Measurements from ENCODE around the gene TMEM223. TPM values are rescaled to one million over a fixed set of nuclear protein-coding genes. Genes with fewer than 3 reads are reported as not detected.
"Not testable (repeated sequence)": the region's sequence is repeated elsewhere in the genome, so short reads cannot be mapped to it uniquely, and the experiment has no call there.

Gene TMEM223
- polyA plus RNA-seq, 5 donors, result 18.8 to 28.1 (median 21.0) TPM

DNA sequence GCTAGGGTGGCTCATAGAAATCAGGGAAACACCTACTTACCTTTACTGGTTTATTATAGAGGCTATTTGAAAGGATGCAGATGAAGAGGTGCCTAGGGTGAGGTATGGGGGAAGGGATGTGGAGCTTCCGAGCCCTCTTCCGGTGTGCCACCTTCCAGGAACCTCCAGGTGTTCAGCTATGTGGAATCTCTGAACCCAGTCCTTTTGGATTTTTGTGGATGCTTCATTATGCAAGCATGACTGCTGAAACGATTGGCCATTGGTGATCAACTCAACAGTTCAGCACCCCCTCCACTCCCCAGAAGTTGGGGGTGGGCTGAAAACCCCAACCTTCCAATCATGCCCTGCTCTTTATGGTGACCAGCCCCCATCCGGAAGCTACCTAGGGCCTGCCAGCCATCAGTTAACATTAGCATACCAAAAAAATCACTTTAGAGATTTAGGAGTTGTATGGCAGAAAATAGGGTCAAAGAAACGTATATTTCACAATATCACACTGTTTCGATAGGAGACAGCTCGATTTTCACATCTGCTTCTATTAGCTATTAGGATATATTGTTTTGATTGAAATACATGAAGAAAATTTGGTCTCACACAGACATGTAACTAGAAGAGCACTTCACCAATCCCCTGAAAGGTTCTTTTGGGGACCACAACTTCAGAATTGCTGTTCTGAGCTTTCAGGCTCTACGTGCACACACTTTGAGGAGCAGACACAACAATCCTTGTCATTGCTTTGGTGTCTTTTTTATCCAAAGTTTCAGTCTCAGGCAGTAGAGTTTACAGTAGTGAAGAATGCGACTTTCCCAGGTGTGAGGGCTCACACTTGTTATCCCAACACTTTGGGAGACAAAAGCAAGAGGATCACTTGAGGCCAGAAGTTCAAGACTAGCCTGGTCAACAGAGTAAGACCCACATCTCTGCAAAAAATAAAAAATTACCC lies 33.7 kb downstream of the TMEM223 start:
- no peak for DNase-seq

DNA sequence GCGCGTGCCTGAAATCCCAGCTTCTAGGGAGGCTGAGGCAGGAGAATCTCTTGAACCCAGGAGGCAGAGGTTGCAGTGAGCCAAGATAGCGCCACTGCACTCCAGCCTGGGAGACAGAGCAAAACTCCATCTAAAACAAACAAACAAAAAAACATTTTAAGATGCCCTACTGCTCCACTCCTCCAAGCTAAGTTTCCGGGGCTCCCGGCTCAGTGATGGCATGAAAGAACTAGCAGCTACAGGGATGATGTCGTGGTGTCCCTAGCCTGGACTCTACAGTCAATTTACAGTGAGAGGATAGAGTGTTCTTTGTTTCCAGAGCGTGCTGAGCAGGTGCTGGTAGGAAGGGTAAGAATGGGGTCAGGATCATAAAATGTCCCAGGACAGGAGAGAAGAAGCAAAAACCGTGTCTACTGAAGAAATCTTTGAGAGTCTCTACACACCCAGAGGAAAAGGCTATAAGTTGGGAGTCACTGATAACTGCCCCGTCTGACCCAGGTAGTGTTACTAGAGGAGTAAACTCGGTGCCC lies 36.7 kb downstream of the TMEM223 start:
- no peak for DNase-seq

DNA sequence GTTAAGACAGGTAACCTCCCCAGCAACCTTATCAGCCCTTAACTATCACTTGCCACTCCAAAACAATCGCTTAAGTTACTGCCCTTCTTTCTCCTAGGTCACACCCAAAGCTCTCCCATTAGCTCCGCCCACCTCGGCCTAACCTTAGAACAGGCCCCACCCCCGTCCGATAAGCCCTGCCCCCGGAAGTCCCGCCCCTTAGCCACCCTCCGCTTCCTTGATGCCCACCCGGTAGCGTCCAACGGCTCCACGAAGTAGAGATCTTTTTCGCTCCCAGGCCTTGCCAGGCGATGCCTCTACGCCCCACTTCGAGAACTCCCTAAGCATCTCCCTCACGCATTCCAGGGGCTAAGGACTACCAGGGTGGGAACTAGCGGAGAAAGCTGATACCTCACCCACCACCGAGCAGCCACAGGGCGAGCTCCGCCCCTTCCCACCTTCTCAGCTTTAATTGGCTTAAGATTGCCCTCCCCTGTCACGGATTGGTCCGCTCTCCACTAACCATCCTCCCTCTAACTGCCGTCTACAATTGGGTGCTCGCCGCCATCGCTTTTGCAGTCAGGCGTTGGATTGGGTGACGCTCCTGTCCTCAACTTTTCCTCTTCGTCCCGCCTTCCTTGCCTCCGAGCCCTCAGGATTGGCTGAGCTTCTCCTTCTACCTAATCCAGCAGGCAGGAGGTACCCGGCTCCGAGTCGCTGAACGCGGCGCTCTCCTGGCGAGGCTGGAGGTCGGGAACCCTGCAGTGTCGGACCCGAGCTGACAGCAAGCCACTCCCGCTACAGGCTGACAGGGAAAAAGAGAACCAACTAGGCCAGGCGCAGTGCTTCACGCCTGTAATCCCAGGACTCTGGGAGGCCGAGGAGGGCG lies 37.8 kb downstream of the TMEM223 start, which contains the start of gene ZBTB3:
TSS of gene ZBTB3 (minus strand) at position 425 of the 868 bp plus-strand sequence. CDS start 496 bp downstream, outside the sequence.
- DNase-seq, result peak; percentile 95 to 98

DNA sequence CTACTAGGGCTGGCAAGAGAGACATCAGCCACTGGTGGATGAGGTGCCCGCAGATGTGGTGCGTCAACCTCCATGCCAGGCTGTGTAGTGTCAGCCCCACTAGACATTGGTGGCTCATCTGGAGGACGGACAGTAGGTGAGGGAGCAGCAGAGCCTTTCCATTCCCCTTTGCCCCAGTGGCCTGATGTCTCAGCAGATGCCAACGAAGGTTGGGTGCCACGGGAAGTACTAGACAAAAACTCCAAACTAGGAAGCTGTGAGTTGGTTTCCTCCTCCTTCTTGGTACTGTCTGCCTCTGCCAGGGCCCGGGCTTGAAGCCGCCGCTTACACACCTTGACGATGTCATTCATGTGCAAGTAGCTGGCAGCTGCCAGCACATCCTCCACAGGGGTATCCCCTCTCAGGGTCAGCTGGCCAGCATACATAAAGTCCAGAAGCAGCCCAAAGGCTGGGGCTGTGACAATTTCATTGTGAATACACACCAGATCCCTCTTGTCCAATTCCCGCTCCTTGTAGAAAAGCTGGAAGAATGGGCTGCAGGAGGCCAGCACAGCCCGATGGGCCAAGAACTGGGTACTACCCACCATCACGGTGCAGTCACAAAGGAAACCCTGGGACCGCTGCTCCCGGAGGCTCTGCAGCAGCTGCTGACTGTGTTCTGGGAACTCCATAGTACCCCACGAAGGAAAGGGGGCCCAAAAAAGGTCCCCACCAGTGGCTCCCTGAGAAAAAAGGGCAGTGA lies 38.6 kb downstream of the TMEM223 start:
- no peak for DNase-seq

DNA sequence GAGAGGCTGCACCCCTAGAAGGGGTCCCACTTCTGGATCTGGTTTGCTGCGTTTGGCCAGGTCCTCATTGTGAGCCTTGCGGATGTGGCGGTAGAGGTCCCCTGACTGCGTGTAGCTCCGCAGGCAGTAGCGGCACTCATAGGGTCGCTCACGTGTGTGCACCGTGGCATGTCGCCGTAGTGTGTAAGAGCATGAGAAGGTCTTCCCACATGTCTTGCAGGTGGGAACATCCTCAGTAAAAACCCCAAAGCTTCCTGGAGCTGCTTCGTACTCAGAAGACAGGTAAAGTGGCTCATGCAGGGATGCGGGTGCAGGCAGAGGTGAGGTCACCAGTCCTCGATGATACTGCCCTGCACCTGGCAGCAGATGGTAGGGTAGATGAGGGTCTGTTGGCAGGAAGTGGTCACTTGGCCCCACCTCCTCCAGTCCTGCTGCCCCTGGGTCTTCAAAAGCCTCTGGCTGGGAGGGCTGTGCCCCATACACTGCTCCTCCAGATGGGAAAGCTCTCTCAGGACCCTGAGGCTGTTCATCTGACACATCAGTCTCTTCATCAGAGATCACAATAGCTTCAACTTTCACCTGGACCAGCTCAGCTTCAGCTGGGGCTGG lies 39.5 kb downstream of the TMEM223 start:
- no peak for DNase-seq

DNA sequence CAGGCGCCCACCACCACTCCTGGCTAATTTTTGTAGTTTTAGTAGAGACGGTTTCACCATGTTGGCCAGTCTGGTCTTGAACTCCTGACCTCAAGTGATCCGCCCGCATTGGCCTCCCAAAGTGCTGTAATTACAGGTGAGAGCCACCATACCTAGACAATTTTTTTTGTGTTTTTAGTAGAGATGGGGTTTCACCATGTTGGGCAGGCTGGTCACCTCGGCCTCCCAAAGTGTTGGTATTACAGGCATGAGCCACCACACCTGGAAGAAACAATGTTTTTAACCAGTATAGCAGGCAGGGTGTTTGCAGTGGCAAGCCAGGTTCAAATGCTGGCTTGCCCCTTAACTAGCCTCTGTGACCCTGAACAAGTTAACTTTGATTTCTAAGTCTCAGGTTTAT lies 41.9 kb downstream of the TMEM223 start:
- not testable (repeated sequence) for DNase-seq

DNA sequence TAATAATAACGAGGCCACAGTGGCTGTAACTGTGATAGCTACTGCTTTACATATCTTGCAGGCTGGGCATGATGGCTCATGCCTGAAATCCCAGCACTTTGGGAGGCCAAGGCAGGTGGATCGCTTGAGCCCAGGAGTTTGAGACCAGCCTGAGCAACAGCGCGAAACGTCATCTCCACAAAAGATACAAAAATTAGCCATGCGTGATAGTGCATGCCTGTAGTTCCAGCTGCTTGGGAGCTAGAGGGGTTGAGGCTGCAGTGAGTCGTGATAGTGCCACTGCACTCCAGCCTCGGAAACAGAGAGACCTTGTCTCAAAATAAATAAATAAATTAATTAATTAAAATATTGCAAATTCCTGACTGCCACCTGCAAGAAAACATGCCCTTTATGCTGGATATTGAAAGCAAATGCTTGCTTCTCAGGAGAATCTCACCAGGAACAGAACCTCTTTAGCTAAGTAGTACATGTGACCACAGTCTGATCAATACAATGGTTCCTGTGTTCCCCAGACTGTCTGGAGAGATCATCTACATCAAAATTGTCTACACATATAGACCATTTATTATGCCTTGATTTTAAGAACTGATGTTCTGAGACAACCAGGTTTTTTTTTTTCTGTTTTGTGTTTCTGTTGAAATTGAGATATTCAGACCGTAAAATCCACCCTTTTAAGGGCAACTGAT lies 44.2 kb downstream of the TMEM223 start:
- DNase-seq, result no peak

Other genes with a start within 250 kb of the TMEM223 start
- 100 to 1,000 TPM; 154 to 240 (median 173) TPM for gene AHNAK, start 245.2 kb downstream of the TMEM223 start, polyA plus RNA-seq (ENCODE audit: insufficient read depth in 1 of 5, insufficient read length in 5 of 5, low replicate concordance in 1 of 5)
- 1,000 to 10,000 TPM; 2,119 to 2,744 (median 2,318) TPM for gene EEF1G, start 218.1 kb downstream of the TMEM223 start, polyA plus RNA-seq (ENCODE audit: insufficient read depth in 1 of 5, insufficient read length in 5 of 5, low replicate concordance in 1 of 5)
- 10 to 100 TPM; 22.4 to 26.3 (median 25.0) TPM for gene TUT1, start 200.5 kb downstream of the TMEM223 start, polyA plus RNA-seq (ENCODE audit: insufficient read depth in 1 of 5, insufficient read length in 5 of 5, low replicate concordance in 1 of 5)
- gene MTA2, start 190.1 kb downstream of the TMEM223 start, polyA plus RNA-seq (ENCODE audit: insufficient read depth in 1 of 5, insufficient read length in 5 of 5, low replicate concordance in 1 of 5), result 100 to 1,000 TPM in 1 of 5 donors, 10 to 100 TPM in 4; 88.1 to 103 (median 95.4) TPM
- 10 to 100 TPM; 32.6 to 57.4 (median 49.5) TPM for gene EML3, start 179.2 kb downstream of the TMEM223 start, polyA plus RNA-seq (ENCODE audit: insufficient read depth in 1 of 5, insufficient read length in 5 of 5, low replicate concordance in 1 of 5)
- gene ROM1, start 178.7 kb downstream of the TMEM223 start, polyA plus RNA-seq (ENCODE audit: insufficient read depth in 1 of 5, insufficient read length in 5 of 5, low replicate concordance in 1 of 5), result 1 to 10 TPM; 3.3 to 7.5 (median 4.8) TPM
- 10 to 100 TPM; 17.4 to 39.9 (median 26.4) TPM for gene B3GAT3, start 170.0 kb downstream of the TMEM223 start, polyA plus RNA-seq (ENCODE audit: insufficient read depth in 1 of 5, insufficient read length in 5 of 5, low replicate concordance in 1 of 5)
- gene GANAB, start 145.4 kb downstream of the TMEM223 start, polyA plus RNA-seq (ENCODE audit: insufficient read depth in 1 of 5, insufficient read length in 5 of 5, low replicate concordance in 1 of 5), result 100 to 1,000 TPM; 288 to 339 (median 312) TPM
- 10 to 100 TPM; 12.0 to 19.6 (median 14.3) TPM for gene INTS5, start 138.7 kb downstream of the TMEM223 start, polyA plus RNA-seq (ENCODE audit: insufficient read depth in 1 of 5, insufficient read length in 5 of 5, low replicate concordance in 1 of 5)
- gene C11orf98, start 126.8 kb downstream of the TMEM223 start, polyA plus RNA-seq (ENCODE audit: insufficient read depth in 1 of 5, insufficient read length in 5 of 5, low replicate concordance in 1 of 5), result 10 to 100 TPM; 45.9 to 64.1 (median 52.8) TPM
- 1 to 10 TPM; 4.8 to 9.0 (median 7.1) TPM for gene CSKMT, start 126.7 kb downstream of the TMEM223 start, polyA plus RNA-seq (ENCODE audit: insufficient read depth in 1 of 5, insufficient read length in 5 of 5, low replicate concordance in 1 of 5)
- gene UQCC3, start 120.3 kb downstream of the TMEM223 start, polyA plus RNA-seq (ENCODE audit: insufficient read depth in 1 of 5, insufficient read length in 5 of 5, low replicate concordance in 1 of 5), result 10 to 100 TPM in 1 of 5 donors, 1 to 10 TPM in 4; 5.0 to 10.8 (median 6.7) TPM
- 1 to 10 TPM; 4.9 to 9.5 (median 8.8) TPM for gene LBHD1, start 119.7 kb downstream of the TMEM223 start, polyA plus RNA-seq (ENCODE audit: insufficient read depth in 1 of 5, insufficient read length in 5 of 5, low replicate concordance in 1 of 5)
- 100 to 1,000 TPM; 132 to 176 (median 145) TPM for gene UBXN1, start 112.9 kb downstream of the TMEM223 start, polyA plus RNA-seq (ENCODE audit: insufficient read depth in 1 of 5, insufficient read length in 5 of 5, low replicate concordance in 1 of 5)
- 1 to 10 TPM in 1 of 5 donors, under 1 TPM in 4; 0.37 to 1.3 (median 0.55) TPM for gene LRRN4CL, start 102.5 kb downstream of the TMEM223 start, polyA plus RNA-seq (ENCODE audit: insufficient read depth in 1 of 5, insufficient read length in 5 of 5, low replicate concordance in 1 of 5)
- gene BSCL2, start 84.6 kb downstream of the TMEM223 start, polyA plus RNA-seq (ENCODE audit: insufficient read depth in 1 of 5, insufficient read length in 5 of 5, low replicate concordance in 1 of 5), result 10 to 100 TPM; 38.0 to 50.3 (median 45.9) TPM
- gene GNG3, start 84.3 kb downstream of the TMEM223 start, polyA plus RNA-seq (ENCODE audit: insufficient read depth in 1 of 5, insufficient read length in 5 of 5, low replicate concordance in 1 of 5), result 1 to 10 TPM in 4 of 5 donors, under 1 TPM in 1; 0.73 to 1.7 (median 1.5) TPM
- gene HNRNPUL2, start 64.5 kb downstream of the TMEM223 start, polyA plus RNA-seq (ENCODE audit: insufficient read depth in 1 of 5, insufficient read length in 5 of 5, low replicate concordance in 1 of 5), result 10 to 100 TPM; 73.0 to 85.8 (median 81.9) TPM
- gene TTC9C, start 63.5 kb downstream of the TMEM223 start, polyA plus RNA-seq (ENCODE audit: insufficient read depth in 1 of 5, insufficient read length in 5 of 5, low replicate concordance in 1 of 5), result 10 to 100 TPM; 36.1 to 47.0 (median 37.1) TPM
- gene ZBTB3, start 37.8 kb downstream of the TMEM223 start, polyA plus RNA-seq (ENCODE audit: insufficient read depth in 1 of 5, insufficient read length in 5 of 5, low replicate concordance in 1 of 5), result 1 to 10 TPM; 5.6 to 9.6 (median 7.0) TPM
- gene POLR2G, start 30.4 kb downstream of the TMEM223 start, polyA plus RNA-seq (ENCODE audit: insufficient read depth in 1 of 5, insufficient read length in 5 of 5, low replicate concordance in 1 of 5), result 100 to 1,000 TPM; 136 to 186 (median 153) TPM
- gene TAF6L, start 20.6 kb downstream of the TMEM223 start, polyA plus RNA-seq (ENCODE audit: insufficient read depth in 1 of 5, insufficient read length in 5 of 5, low replicate concordance in 1 of 5), result 10 to 100 TPM; 23.5 to 30.7 (median 25.7) TPM
- 10 to 100 TPM; 48.2 to 59.9 (median 51.2) TPM for gene TMEM179B, start 4.6 kb downstream of the TMEM223 start, polyA plus RNA-seq (ENCODE audit: insufficient read depth in 1 of 5, insufficient read length in 5 of 5, low replicate concordance in 1 of 5)
- gene NXF1, start 13.4 kb upstream of the TMEM223 start, polyA plus RNA-seq (ENCODE audit: insufficient read depth in 1 of 5, insufficient read length in 5 of 5, low replicate concordance in 1 of 5), result 100 to 1,000 TPM; 111 to 162 (median 134) TPM
- 10 to 100 TPM; 46.7 to 58.3 (median 55.5) TPM for gene STX5, start 40.0 kb upstream of the TMEM223 start, polyA plus RNA-seq (ENCODE audit: insufficient read depth in 1 of 5, insufficient read length in 5 of 5, low replicate concordance in 1 of 5)
- gene TEX54, start 40.8 kb upstream of the TMEM223 start, polyA plus RNA-seq (ENCODE audit: insufficient read depth in 1 of 5, insufficient read length in 5 of 5, low replicate concordance in 1 of 5), result under 1 TPM in 2 of 5 donors, not detected in 3; 0.34 to 0.37 TPM
- 10 to 100 TPM; 35.6 to 50.3 (median 42.9) TPM for gene WDR74, start 47.6 kb upstream of the TMEM223 start, polyA plus RNA-seq (ENCODE audit: insufficient read depth in 1 of 5, insufficient read length in 5 of 5, low replicate concordance in 1 of 5)
- gene SLC3A2, start 88.9 kb upstream of the TMEM223 start, polyA plus RNA-seq (ENCODE audit: insufficient read depth in 1 of 5, insufficient read length in 5 of 5, low replicate concordance in 1 of 5), result 100 to 1,000 TPM; 167 to 197 (median 172) TPM
- gene CHRM1, start 129.4 kb upstream of the TMEM223 start, polyA plus RNA-seq (ENCODE audit: insufficient read depth in 1 of 5, insufficient read length in 5 of 5, low replicate concordance in 1 of 5), result 1 to 10 TPM in 1 of 5 donors, under 1 TPM in 4; 0.58 to 1.3 (median 0.76) TPM
- gene SLC22A6, start 193.0 kb upstream of the TMEM223 start, polyA plus RNA-seq (ENCODE audit: insufficient read depth in 1 of 5, insufficient read length in 5 of 5, low replicate concordance in 1 of 5), result under 1 TPM in 1 of 5 donors, not detected in 4; 0.09 TPM
- gene SLC22A8, start 223.8 kb upstream of the TMEM223 start, polyA plus RNA-seq (ENCODE audit: insufficient read depth in 1 of 5, insufficient read length in 5 of 5, low replicate concordance in 1 of 5), result under 1 TPM in 3 of 5 donors, not detected in 2; 0.04 to 0.22 (median 0.08) TPM